Endometrium (tissue), 2 donors: ENCODE results near the gene ASNS.

Experiments used
- FAIRE-seq: peaks from 2 replicates; lab custom pipeline; 2012; peaks lifted over from hg19 to GRCh38; lab: Jason Lieb, UNC
- donor health status: control.
- donor health status: control.

The ASNS gene

DNA sequence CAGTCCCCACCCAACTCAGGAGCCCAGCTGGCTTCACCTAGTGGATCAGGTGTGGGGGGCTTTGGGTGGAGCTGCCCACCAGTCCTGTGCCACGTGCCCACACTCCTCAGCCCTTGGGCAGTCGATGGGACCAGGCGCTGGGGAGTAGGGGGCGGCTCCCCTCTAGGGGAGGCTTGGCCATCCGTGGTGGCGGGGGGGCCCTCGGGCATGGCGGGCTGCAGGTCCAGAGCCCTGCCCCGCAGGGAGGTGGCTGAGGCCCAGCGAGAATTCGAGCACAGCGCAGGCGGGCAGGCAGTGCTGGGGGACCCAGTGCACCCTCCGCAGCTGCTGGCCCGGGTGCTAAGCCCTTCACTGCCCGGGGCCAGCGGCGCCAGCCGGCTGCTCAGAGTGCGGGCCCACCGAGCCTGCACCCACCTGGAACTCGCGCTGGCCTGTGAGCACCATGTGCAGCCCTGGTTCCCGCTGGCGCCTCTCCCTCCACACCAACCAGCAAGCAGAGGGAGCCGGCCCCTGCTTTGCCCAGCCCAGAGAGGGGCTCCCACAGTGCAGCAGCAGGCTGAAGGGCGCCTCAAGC is 29.3 kb downstream of the ASNS start:
- FAIRE-seq: no peak

- FAIRE-seq: peak; percentile 69
These were observed 30.2 kb downstream of the ASNS start for GRCh38 chr7:97842006-97842405.

- FAIRE-seq: peak; percentile 67
These were observed 36.7 kb downstream of the ASNS start for GRCh38 chr7:97835296-97836138.

- no peak for FAIRE-seq
These were observed 53.0 kb downstream of the ASNS start for GRCh38 chr7:97819161-97819560.

- FAIRE-seq: no peak
These were observed 54.0 kb downstream of the ASNS start for GRCh38 chr7:97818066-97818663.
